ENCODE results near the gene RNU6-1.

The RNU6-1 gene

GRCh38 chr15:67829647-67830504 is 10.0 kb downstream of the RNU6-1 start:
- TF ChIP-seq CTCF (conservative IDR thresholded peaks at IDR 0.05; ENCODE audit: low read depth, low read length), result no peak
- H3K4me3 ChIP-seq (IDR thresholded peaks at IDR 0.05; ENCODE audit: insufficient read depth, low read depth, low read length), result no peak overlapping the region

DNA sequence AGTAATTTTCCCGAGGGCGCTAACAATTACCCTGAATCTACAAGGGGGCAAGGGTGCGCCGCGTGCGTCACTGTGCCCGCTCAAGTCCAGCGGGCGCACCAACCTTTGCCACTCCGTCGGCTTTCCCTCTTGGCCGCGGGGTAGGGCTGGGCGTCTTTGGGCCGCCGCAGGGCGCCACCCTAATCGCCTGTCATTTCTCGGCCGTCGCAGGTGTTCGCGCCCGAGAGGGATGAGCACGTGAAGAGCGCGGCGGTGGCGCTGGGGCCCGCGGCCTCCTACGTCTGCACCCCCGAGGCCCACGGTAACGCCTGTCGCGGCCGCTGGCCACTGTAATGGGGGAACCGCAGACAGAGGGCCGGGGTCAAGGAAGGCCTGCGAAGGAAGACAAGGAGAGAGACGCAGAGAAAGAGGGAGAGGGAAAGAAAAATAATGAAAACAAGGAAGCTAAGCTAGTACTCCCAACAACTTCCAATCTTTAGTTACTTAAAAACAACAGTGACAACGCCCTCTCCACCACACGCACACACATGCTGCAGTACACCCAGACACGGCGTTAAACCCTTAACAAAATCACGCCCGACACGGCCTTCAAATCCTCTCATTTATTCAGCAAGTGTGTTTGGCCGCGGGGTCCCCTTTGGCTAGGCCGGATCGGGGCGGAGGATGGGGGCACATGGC is 10.7 kb downstream of the RNU6-1 start:
- Histone ChIP-seq H3K36me3 (ENCODE audit: insufficient read depth) (no peaks in the 10 kb centered on the region), H2AFZ (ENCODE audit: low read depth) (no peak overlapping the region), H3K4me2 (no peak overlapping the region), H3K27ac (no peak overlapping the region), H3K27me3 (ENCODE audit: insufficient read depth, low read depth) (peaks cover 3% of the 10 kb centered on the region; the same call in 1 of the 2 replicates), H3K4me3 (IDR thresholded peaks at IDR 0.05; ENCODE audit: insufficient read depth, low read depth, low read length) (no peak overlapping the region), H4K20me1 (ENCODE audit: insufficient read depth) (no peaks in the 10 kb centered on the region), H3K79me2 (ENCODE audit: insufficient read depth, low read depth) (no peaks in the 10 kb centered on the region), H3K9ac (no peak overlapping the region), H3K4me1 (ENCODE audit: low read depth, poor library complexity, severe bottlenecking) (no peaks in the 10 kb centered on the region)
- no peak for TF ChIP-seq CTCF (conservative IDR thresholded peaks at IDR 0.05; ENCODE audit: low read depth, low read length)

More at GRCh38 chr15:67829647-67830504, 10.0 kb downstream of the RNU6-1 start:
- H4K20me1 ChIP-seq (ENCODE audit: insufficient read depth), result no peaks in the 10 kb centered on the region
- H3K27me3 ChIP-seq (ENCODE audit: insufficient read depth, low read depth), result peaks cover 2% of the 10 kb centered on the region; the same call in 1 of the 2 replicates
- H3K27ac ChIP-seq, result no peak overlapping the region
- H2AFZ ChIP-seq (ENCODE audit: low read depth), result no peak overlapping the region
- H3K79me2 ChIP-seq (ENCODE audit: insufficient read depth, low read depth), result no peaks in the 10 kb centered on the region
- no peak overlapping the region for H3K9ac ChIP-seq
- H3K4me2 ChIP-seq, result no peak overlapping the region
- H3K4me1 ChIP-seq (ENCODE audit: low read depth, poor library complexity, severe bottlenecking), result no peaks in the 10 kb centered on the region
- no peaks in the 10 kb centered on the region for H3K36me3 ChIP-seq (ENCODE audit: insufficient read depth)

DNA sequence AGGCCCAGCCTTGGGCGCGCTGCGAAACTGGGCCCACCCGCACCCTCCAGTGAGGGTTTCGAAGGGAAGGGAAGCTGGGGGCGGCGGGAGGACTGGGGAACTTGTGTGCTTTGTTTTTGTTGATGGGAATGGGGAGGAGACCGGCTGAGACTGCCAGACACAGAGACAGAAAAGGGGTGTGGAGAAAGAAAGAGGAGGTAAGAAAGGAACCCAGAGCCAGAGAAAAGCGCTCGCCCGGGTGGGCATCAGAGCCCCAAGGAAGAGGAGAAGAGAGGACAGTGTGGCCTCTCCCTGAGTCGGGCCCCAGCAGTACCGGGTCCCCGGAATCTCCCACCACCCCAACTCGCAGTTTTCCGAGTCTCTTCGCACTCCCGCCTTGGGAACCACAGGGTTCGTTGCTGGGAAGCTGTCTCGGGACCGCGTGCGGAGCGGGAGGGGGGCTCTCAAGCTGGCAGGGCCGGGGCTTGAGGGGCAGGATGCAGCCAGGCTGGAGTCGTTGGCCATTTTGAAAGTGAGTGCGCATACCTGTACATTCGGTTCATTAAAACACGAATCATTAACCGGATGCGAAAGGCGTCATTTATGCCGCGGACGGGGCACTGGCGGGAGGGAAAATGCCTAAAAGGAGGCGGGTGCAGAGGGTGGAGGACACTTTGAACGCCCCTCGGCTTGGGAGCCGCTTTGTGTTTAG is 11.4 kb downstream of the RNU6-1 start:
- H3K27ac ChIP-seq, result no peak overlapping the region
- H3K9ac ChIP-seq, result no peak overlapping the region
- H4K20me1 ChIP-seq (ENCODE audit: insufficient read depth), result no peaks in the 10 kb centered on the region
- H3K79me2 ChIP-seq (ENCODE audit: insufficient read depth, low read depth), result no peaks in the 10 kb centered on the region
- peaks cover 3% of the 10 kb centered on the region; the same call in 1 of the 2 replicates for H3K27me3 ChIP-seq (ENCODE audit: insufficient read depth, low read depth)
- H2AFZ ChIP-seq (ENCODE audit: low read depth), result no peak overlapping the region
- no peak for TF ChIP-seq CTCF (conservative IDR thresholded peaks at IDR 0.05; ENCODE audit: low read depth, low read length)
- no peak overlapping the region for H3K4me3 ChIP-seq (IDR thresholded peaks at IDR 0.05; ENCODE audit: insufficient read depth, low read depth, low read length)
- H3K4me1 ChIP-seq (ENCODE audit: low read depth, poor library complexity, severe bottlenecking), result no peaks in the 10 kb centered on the region
- H3K36me3 ChIP-seq (ENCODE audit: insufficient read depth), result no peaks in the 10 kb centered on the region
- no peak overlapping the region for H3K4me2 ChIP-seq

DNA sequence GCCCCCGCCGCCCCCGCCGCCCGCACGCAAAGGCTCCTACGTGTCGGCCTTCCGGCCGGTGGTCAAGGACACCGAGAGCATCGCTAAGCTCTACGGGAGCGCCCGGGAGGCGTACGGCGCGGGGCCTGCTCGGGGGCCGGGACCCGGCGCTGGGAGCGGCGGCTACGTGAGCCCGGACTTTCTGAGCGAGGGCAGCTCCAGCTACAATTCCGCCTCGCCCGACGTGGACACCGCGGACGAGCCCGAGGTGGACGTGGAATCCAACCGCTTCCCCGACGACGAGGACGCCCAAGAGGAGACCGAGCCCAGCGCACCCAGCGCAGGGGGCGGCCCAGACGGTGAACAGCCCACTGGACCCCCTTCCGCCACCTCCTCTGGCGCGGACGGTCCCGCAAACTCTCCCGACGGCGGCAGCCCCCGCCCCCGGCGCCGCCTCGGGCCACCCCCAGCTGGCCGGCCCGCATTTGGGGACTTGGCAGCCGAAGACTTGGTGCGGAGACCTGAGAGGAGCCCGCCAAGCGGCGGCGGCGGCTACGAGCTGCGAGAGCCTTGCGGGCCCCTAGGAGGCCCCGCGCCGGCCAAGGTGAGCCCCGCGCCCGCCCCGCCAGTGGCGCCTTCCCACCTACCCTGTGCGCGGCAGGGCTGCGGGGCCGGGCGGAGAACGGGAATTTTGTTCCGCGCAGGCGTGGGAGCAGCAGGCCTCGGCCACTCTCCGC is 12.1 kb downstream of the RNU6-1 start:
- peaks cover 3% of the 10 kb centered on the region; the same call in 1 of the 2 replicates for H3K27me3 ChIP-seq (ENCODE audit: insufficient read depth, low read depth)
- no peaks in the 10 kb centered on the region for H3K36me3 ChIP-seq (ENCODE audit: insufficient read depth)
- TF ChIP-seq CTCF (conservative IDR thresholded peaks at IDR 0.05; ENCODE audit: low read depth, low read length), result no peak

More for the DNA sequence above, 12.1 kb downstream of the RNU6-1 start:
- Histone ChIP-seq H3K4me2 (no peak overlapping the region), H3K4me3 (IDR thresholded peaks at IDR 0.05; ENCODE audit: insufficient read depth, low read depth, low read length) (no peak overlapping the region), H3K79me2 (ENCODE audit: insufficient read depth, low read depth) (no peaks in the 10 kb centered on the region), H3K4me1 (ENCODE audit: low read depth, poor library complexity, severe bottlenecking) (no peaks in the 10 kb centered on the region), H2AFZ (ENCODE audit: low read depth) (no peak overlapping the region), H3K9ac (no peak overlapping the region), H3K27ac (no peak overlapping the region), H4K20me1 (ENCODE audit: insufficient read depth) (no peaks in the 10 kb centered on the region)
